ENCODE results near the gene BCL2L14.

The BCL2L14 gene

GRCh38 chr12:12028668-12029402 lies 41.9 kb upstream of the BCL2L14 start:
- no peak for TF ChIP-seq CTCF (IDR thresholded peaks at IDR 0.05)

GRCh38 chr12:12029653-12030052 lies 41.1 kb upstream of the BCL2L14 start:
- TF ChIP-seq CTCF (IDR thresholded peaks at IDR 0.05) = no peak
- Histone ChIP-seq H3K27ac (no peak overlapping the region), H3K27me3 (no peaks in the 10 kb centered on the region), H3K4me1 (ENCODE audit: control insufficient read depth in 1 of 2, insufficient read depth in 1 of 2, low read depth in 1 of 2, low read length in 1 of 2) (peaks cover 12 to 13% of the 10 kb centered on the region in 2 experiments), H3K36me3 (no peaks in the 10 kb centered on the region), H3K4me3 (ENCODE audit: low read depth in 1 of 2, low read length in 1 of 2) (no peak overlapping the region), H3K9me3 (no peaks in the 10 kb centered on the region)

More at GRCh38 chr12:12028668-12029402, 41.9 kb upstream of the BCL2L14 start:
- H3K36me3 ChIP-seq = no peaks in the 10 kb centered on the region
- peaks cover 12 to 14% of the 10 kb centered on the region in 2 experiments for H3K4me1 ChIP-seq (ENCODE audit: control insufficient read depth in 1 of 2, insufficient read depth in 1 of 2, low read depth in 1 of 2, low read length in 1 of 2)
- no peak overlapping the region for H3K4me3 ChIP-seq (ENCODE audit: low read depth in 1 of 2, low read length in 1 of 2)
- no peaks in the 10 kb centered on the region for H3K9me3 ChIP-seq
- no peak overlapping the region for H3K27ac ChIP-seq
- no peaks in the 10 kb centered on the region for H3K27me3 ChIP-seq

GRCh38 chr12:12032260-12032791 lies 38.4 kb upstream of the BCL2L14 start:
- H3K9me3 ChIP-seq = no peaks in the 10 kb centered on the region
- peak overlapping the region; percentile 60 to 61 for H3K4me3 ChIP-seq (ENCODE audit: low read depth in 1 of 2, low read length in 1 of 2)
- TF ChIP-seq CTCF (IDR thresholded peaks at IDR 0.05) = no peak
- peaks cover 6 to 12% of the 10 kb centered on the region in 2 experiments for H3K4me1 ChIP-seq (ENCODE audit: control insufficient read depth in 1 of 2, insufficient read depth in 1 of 2, low read depth in 1 of 2, low read length in 1 of 2)
- no peaks in the 10 kb centered on the region for H3K27me3 ChIP-seq
- H3K36me3 ChIP-seq = no peaks in the 10 kb centered on the region
- H3K27ac ChIP-seq = no peak overlapping the region

DNA sequence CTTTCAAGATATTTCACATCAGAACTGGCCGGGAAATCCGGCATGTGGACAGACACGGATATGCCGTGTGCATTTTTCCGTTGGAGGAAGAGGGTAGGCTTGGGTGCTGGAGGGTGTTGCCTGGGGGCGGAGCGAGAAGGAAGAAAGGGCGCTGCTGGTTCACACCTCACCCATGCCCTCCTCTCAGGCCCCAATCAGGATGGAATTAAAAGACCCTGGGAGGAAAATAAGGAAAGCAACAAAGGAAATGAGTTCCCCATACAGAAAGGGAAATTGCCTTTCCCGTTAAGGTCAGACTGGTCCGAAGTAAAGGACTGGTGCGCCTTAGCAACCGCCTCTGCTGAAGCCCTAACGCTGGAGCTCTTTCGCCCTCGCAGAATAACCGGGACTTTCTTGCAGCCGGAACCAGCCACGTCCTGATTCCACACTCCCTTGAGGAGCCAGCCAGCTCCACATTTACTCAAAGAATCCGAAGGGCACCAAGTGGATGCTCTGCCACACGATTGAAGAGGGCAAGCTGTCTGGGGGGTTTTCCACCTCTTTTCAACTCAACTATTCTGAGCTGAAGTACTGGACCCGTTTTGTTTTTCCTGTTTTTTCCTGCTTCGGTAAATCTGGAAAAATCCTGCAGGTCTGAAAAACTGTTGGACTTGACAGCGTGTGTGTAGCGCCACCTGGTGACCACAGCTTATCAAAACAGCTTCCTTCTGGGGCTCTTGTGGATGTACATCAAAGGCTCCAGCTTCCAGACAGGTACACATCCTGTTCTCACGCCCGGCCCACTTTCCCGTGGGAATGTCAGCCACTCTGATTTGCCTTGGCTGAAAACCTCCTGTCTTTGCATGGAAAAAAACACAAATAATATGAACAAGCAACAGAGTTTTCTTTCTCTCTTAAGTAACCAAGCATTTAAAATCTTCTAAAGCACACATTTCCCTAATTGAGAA lies 37.6 kb upstream of the BCL2L14 start:
- TF ChIP-seq CTCF (IDR thresholded peaks at IDR 0.05) = peak; percentile 84
- Histone ChIP-seq H3K4me1 (ENCODE audit: control insufficient read depth in 1 of 2, insufficient read depth in 1 of 2, low read depth in 1 of 2, low read length in 1 of 2) (peaks cover 6 to 12% of the 10 kb centered on the region in 2 experiments), H3K27me3 (no peaks in the 10 kb centered on the region), H3K27ac (no peak overlapping the region), H3K9me3 (no peaks in the 10 kb centered on the region), H3K36me3 (no peaks in the 10 kb centered on the region), H3K4me3 (ENCODE audit: low read depth in 1 of 2, low read length in 1 of 2) (peak overlapping the region; percentile 60 to 61)

GRCh38 chr12:12033824-12034223 lies 36.9 kb upstream of the BCL2L14 start:
- Histone ChIP-seq H3K4me3 (ENCODE audit: low read depth in 1 of 2, low read length in 1 of 2) (no peak overlapping the region), H3K27me3 (no peaks in the 10 kb centered on the region), H3K27ac (no peak overlapping the region), H3K36me3 (no peaks in the 10 kb centered on the region), H3K4me1 (ENCODE audit: control insufficient read depth in 1 of 2, insufficient read depth in 1 of 2, low read depth in 1 of 2, low read length in 1 of 2) (peaks cover 6 to 12% of the 10 kb centered on the region in 2 experiments), H3K9me3 (no peaks in the 10 kb centered on the region)
- TF ChIP-seq CTCF (IDR thresholded peaks at IDR 0.05) = no peak
